ENCODE measurements around the gene CR2. TPM values are rescaled to one million over a fixed set of nuclear protein-coding genes. Genes with fewer than 3 reads are reported as not detected.
"Not testable (repeated sequence)": the region's sequence is repeated elsewhere in the genome, so short reads cannot be mapped to it uniquely, and the experiment has no call there.

The CR2 gene
- total RNA-seq, 4 donors from 2014 or later = not detected

GRCh38 chr1:207474210-207474609 is 20.1 kb downstream of the CR2 start:
- no peak for TF ChIP-seq POLR2A (IDR thresholded peaks at IDR 0.05)
- TF ChIP-seq CTCF (IDR thresholded peaks at IDR 0.05) = no peak
- Histone ChIP-seq H3K27ac (no peak overlapping the region), H3K4me1 (no peaks in the 10 kb centered on the region), H3K4me3 (no peak overlapping the region), H3K27me3 (peaks cover 0 to 21% (median 0%) of the 10 kb centered on the region in 4 donors), H3K9me3 (no peaks in the 10 kb centered on the region), H3K36me3 (no peaks in the 10 kb centered on the region)
- DNase-seq = no peak
- intact Hi-C loops (cut with DNase I) = no loop called here
- 92 to 93% methylated on average over 1 of the region's 1 CpG for WGBS, 2 donors

GRCh38 chr1:207486198-207486597 is 32.1 kb downstream of the CR2 start:
- WGBS, 2 donors = 84 to 88% methylated on average over 3 of the region's 3 CpGs
- TF ChIP-seq CTCF (IDR thresholded peaks at IDR 0.05) (no peak), POLR2A (IDR thresholded peaks at IDR 0.05) (no peak)
- no peak overlapping the region for H3K4me3 ChIP-seq
- H3K27ac ChIP-seq = no peak overlapping the region
- DNase-seq = no peak
- no peaks in the 10 kb centered on the region for H3K9me3 ChIP-seq
- intact Hi-C loops (cut with DNase I) = no loop called here
- H3K36me3 ChIP-seq = no peaks in the 10 kb centered on the region
- H3K4me1 ChIP-seq = no peaks in the 10 kb centered on the region
- peaks cover 0 to 15% (median 0%) of the 10 kb centered on the region in 4 donors for H3K27me3 ChIP-seq

GRCh38 chr1:207487636-207488035 is 33.5 kb downstream of the CR2 start:
- H3K27me3 ChIP-seq = peaks cover 0 to 27% (median 0%) of the 10 kb centered on the region in 4 donors
- WGBS, 2 donors = 52 to 70% methylated on average over 4 of the region's 4 CpGs
- no peak overlapping the region for H3K27ac ChIP-seq
- H3K9me3 ChIP-seq = no peaks in the 10 kb centered on the region
- intact Hi-C loops (cut with DNase I) = no loop called here
- H3K4me3 ChIP-seq = no peak overlapping the region
- DNase-seq = no peak
- no peaks in the 10 kb centered on the region for H3K4me1 ChIP-seq
- H3K36me3 ChIP-seq = no peaks in the 10 kb centered on the region
- TF ChIP-seq CTCF (IDR thresholded peaks at IDR 0.05) (no peak), POLR2A (IDR thresholded peaks at IDR 0.05) (no peak)

- no peak overlapping the region for H3K4me3 ChIP-seq
- H3K27me3 ChIP-seq = peaks cover 2 to 76% (median 8%) of the 10 kb centered on the region in 4 donors
- no peak for DNase-seq
- 68 to 72% methylated on average over 3 of the region's 3 CpGs for WGBS, 2 donors
- no peak overlapping the region for H3K27ac ChIP-seq
- intact Hi-C loops (cut with DNase I) = no loop called here
- H3K4me1 ChIP-seq = peaks cover 5 to 13% (median 6%) of the 10 kb centered on the region in 3 donors
- TF ChIP-seq POLR2A (IDR thresholded peaks at IDR 0.05) (no peak), CTCF (IDR thresholded peaks at IDR 0.05) (no peak)
- H3K9me3 ChIP-seq = no peaks in the 10 kb centered on the region
- no peaks in the 10 kb centered on the region for H3K36me3 ChIP-seq
Observed at GRCh38 chr1:207493212-207493611, 39.1 kb downstream of the CR2 start.

GRCh38 chr1:207494171-207494570 is 40.0 kb downstream of the CR2 start:
- no peak overlapping the region for H3K4me3 ChIP-seq
- H3K4me1 ChIP-seq = peaks cover 5 to 13% (median 6%) of the 10 kb centered on the region in 3 donors
- intact Hi-C loops (cut with DNase I) = no loop called here
- peaks cover 2 to 83% (median 8%) of the 10 kb centered on the region in 4 donors for H3K27me3 ChIP-seq
- TF ChIP-seq CTCF (IDR thresholded peaks at IDR 0.05) (no peak), POLR2A (IDR thresholded peaks at IDR 0.05) (no peak)
- DNase-seq = no peak
- H3K36me3 ChIP-seq = no peaks in the 10 kb centered on the region
- WGBS, 2 donors = 89 to 95% methylated on average over 1 of the region's 1 CpG
- H3K27ac ChIP-seq = no peak overlapping the region
- H3K9me3 ChIP-seq = no peaks in the 10 kb centered on the region

GRCh38 chr1:207495281-207495680 is 41.2 kb downstream of the CR2 start:
- H3K4me1 ChIP-seq = peaks cover 5 to 13% (median 6%) of the 10 kb centered on the region in 3 donors
- H3K9me3 ChIP-seq; H3K4me3 ChIP-seq; H3K36me3 ChIP-seq; intact Hi-C loops (cut with DNase I); H3K27ac ChIP-seq; DNase-seq: not testable (repeated sequence)
- WGBS, 2 donors = 80 to 81% methylated on average over 8 of the region's 8 CpGs
- H3K27me3 ChIP-seq = peaks cover 2 to 90% (median 8%) of the 10 kb centered on the region in 4 donors
